Left forelimb (tissue), 1 donor: ENCODE data around the gene RABEPK.
"Not testable (repeated sequence)": the region's sequence is repeated elsewhere in the genome, so short reads cannot be mapped to it uniquely, and the experiment has no call there.

ENCODE experiments used
- DNase-seq: peaks from one replicate; pipeline ENCODE4 v3.0.0-alpha.2; 2018; ENCODE audit warnings: low spot score

The RABEPK gene

GRCh38 chr9:125246261-125246667 is 45.9 kb downstream of the RABEPK start:
- no peak for DNase-seq

GRCh38 chr9:125254231-125254630 is 53.9 kb downstream of the RABEPK start:
- DNase-seq = no peak

- no peak for DNase-seq
Observed at GRCh38 chr9:125255781-125256391, 55.5 kb downstream of the RABEPK start.

GRCh38 chr9:125258160-125258785 is 57.9 kb downstream of the RABEPK start:
- DNase-seq = no peak

- DNase-seq = no peak
Observed at GRCh38 chr9:125258832-125259534, 58.6 kb downstream of the RABEPK start.

- no peak for DNase-seq
Observed at GRCh38 chr9:125260561-125260960, 60.2 kb downstream of the RABEPK start.

- peak; percentile 95 for DNase-seq
Observed at GRCh38 chr9:125261501-125262293, 61.4 kb downstream of the RABEPK start, which contains the start of gene GAPVD1. GAPVD1 (plus strand) TSS chr9:125261826; CDS start chr9:125298922, 37,096 bp downstream.

GRCh38 chr9:125262294-125262991 is 62.1 kb downstream of the RABEPK start:
- DNase-seq = no peak

- DNase-seq = not testable (repeated sequence)
Observed at GRCh38 chr9:125264068-125264467, 63.7 kb downstream of the RABEPK start.

- no peak for DNase-seq
Observed at GRCh38 chr9:125268394-125269013, 68.2 kb downstream of the RABEPK start.

GRCh38 chr9:125269014-125269397 is 68.7 kb downstream of the RABEPK start:
- DNase-seq = no peak

GRCh38 chr9:125271081-125271480 is 70.7 kb downstream of the RABEPK start:
- no peak for DNase-seq

GRCh38 chr9:125272697-125273096 is 72.4 kb downstream of the RABEPK start:
- DNase-seq = no peak

- no peak for DNase-seq
Observed at GRCh38 chr9:125276771-125277170, 76.4 kb downstream of the RABEPK start.

- DNase-seq = no peak
Observed at GRCh38 chr9:125277411-125277810, 77.1 kb downstream of the RABEPK start.

GRCh38 chr9:125280945-125281344 is 80.6 kb downstream of the RABEPK start:
- no peak for DNase-seq
